CD4-positive, alpha-beta memory T cell (primary cell): Measurements from ENCODE around the gene TBX4. TPM values are rescaled to one million over a fixed set of nuclear protein-coding genes. Genes with fewer than 3 reads are reported as not detected.

Source experiments
- CTCF ChIA-PET: fragments of 350-600 bp; sonication (Branson Sonifier 250); formaldehyde crosslinking; loops from one replicate; lab custom pipeline; 2021; ENCODE audit warnings: inconsistent platforms; ENCODE audit not compliant: partially characterized antibody; lab: Charles Lee
- POLR2A ChIA-PET: fragments of 350-600 bp; sonication (Branson Sonifier 250); formaldehyde crosslinking; loops from one replicate; lab custom pipeline; 2021; ENCODE audit not compliant: partially characterized antibody; lab: Charles Lee
- DNase-seq, 5 donors: peaks; one replicate each; pipeline versions ENCODE4 v3.0.0 to v3.0.0-alpha.2; 2020 to 2022; ENCODE audit warnings: mixed read lengths in 1 of 5
- H3K27ac ChIP-seq: one replicate; pipeline ENCODE4 v1.7.0; 2013; ENCODE audit warnings: low read depth, low read length
- H3K27me3 ChIP-seq: 2 replicates; pipeline ENCODE4 v1.7.0; 2013; ENCODE audit warnings: mild to moderate bottlenecking, low read length, moderate library complexity; ENCODE audit not compliant: insufficient read depth
- H3K36me3 ChIP-seq: 2 replicates; pipeline ENCODE4 v1.7.0; 2013; ENCODE audit warnings: mild to moderate bottlenecking, low read length, moderate library complexity; ENCODE audit not compliant: insufficient read depth
- H3K4me1 ChIP-seq: 2 replicates; pipeline ENCODE4 v1.7.0; 2013; ENCODE audit warnings: mild to moderate bottlenecking, low read length, moderate library complexity; ENCODE audit not compliant: insufficient read depth
- H3K4me3 ChIP-seq, 2 donors: one replicate each; pipeline ENCODE4 v1.7.0; 2013; ENCODE audit warnings: low read length in 2 of 2, mild to moderate bottlenecking in 1 of 2
- H3K9me3 ChIP-seq, 2 donors: one replicate each; pipeline ENCODE4 v1.7.0; 2013; ENCODE audit warnings: low read length in 2 of 2, control low read depth in 1 of 2; ENCODE audit not compliant: control insufficient read depth in 1 of 2
- H3K27ac Mint-ChIP-seq, 7 donors: one replicate each; pipeline ENCODE4 v1.8.0; 2020 to 2021; ENCODE audit warnings: mixed read lengths in 7 of 7, mild to moderate bottlenecking in 6 of 7, inconsistent platforms in 3 of 7, moderate library complexity in 3 of 7
- H3K27me3 Mint-ChIP-seq, 2 donors: one replicate each; pipeline ENCODE4 v1.8.0; 2020 to 2021; ENCODE audit warnings: mixed read lengths in 2 of 2
- H3K36me3 Mint-ChIP-seq, 2 donors: one replicate each; pipeline ENCODE4 v1.8.0; 2020 to 2021; ENCODE audit warnings: mixed read lengths in 2 of 2, inconsistent platforms in 1 of 2, mild to moderate bottlenecking in 1 of 2
- H3K4me1 Mint-ChIP-seq, 4 donors: one replicate each; pipeline ENCODE4 v1.8.0; 2020 to 2021; ENCODE audit warnings: mixed read lengths in 4 of 4, mild to moderate bottlenecking in 1 of 4
- H3K4me3 Mint-ChIP-seq, 8 donors: one replicate each; pipeline ENCODE4 v1.8.0; 2020 to 2021; ENCODE audit warnings: mixed read lengths in 8 of 8, mild to moderate bottlenecking in 7 of 8, moderate library complexity in 6 of 8, inconsistent platforms in 3 of 8
- H3K9me3 Mint-ChIP-seq, 8 donors: one replicate each; pipeline ENCODE4 v1.8.0; 2020 to 2021; ENCODE audit warnings: mixed read lengths in 8 of 8, mild to moderate bottlenecking in 5 of 8, inconsistent platforms in 3 of 8, moderate library complexity in 1 of 8
- intact Hi-C: fragments of 100-400 bp; cut with micrococcal nuclease; formaldehyde crosslinking; loops from one replicate; pipeline ENCODE4 v1.15.1; 2023
- polyA plus RNA-seq, 2 donors: library from polyadenylated mRNA; unstranded; fragments of 300-500 nt; fragmentation: Illumina TruSeq; gene quantifications; one replicate each; pipeline ENCODE4 v1.2.3, GENCODE V29; 2021
- total RNA-seq, 2 experiments: library from RNA; stranded (reverse); gene quantifications; one replicate each; pipeline ENCODE4 v1.2.3, GENCODE V29; 2021

TBX4 gene
- total and polyA plus RNA-seq, 4 experiments from 2014 or later, result not detected

GRCh38 chr17:61481421-61481820, 29.2 kb downstream of the TBX4 start:
- H3K27me3 Mint-ChIP-seq, result peaks cover 1 to 5% of the 10 kb centered on the region in 2 donors
- intact Hi-C loops, result no loop called here
- POLR2A ChIA-PET, result no interaction called here
- no peak overlapping the region for H3K27ac Mint-ChIP-seq
- H3K36me3 Mint-ChIP-seq, result no peaks in the 10 kb centered on the region
- Histone ChIP-seq H3K27me3 (no peaks in the 10 kb centered on the region), H3K36me3 (no peaks in the 10 kb centered on the region), H3K4me1 (no peaks in the 10 kb centered on the region), H3K27ac (no peak overlapping the region), H3K4me3 (no peak overlapping the region), H3K9me3 (no peaks in the 10 kb centered on the region)
- DNase-seq, result no peak
- no peak overlapping the region for H3K4me3 Mint-ChIP-seq
- H3K4me1 Mint-ChIP-seq, result no peaks in the 10 kb centered on the region
- H3K9me3 Mint-ChIP-seq, result no peaks in the 10 kb centered on the region
- CTCF ChIA-PET, result no interaction called here

- no peak overlapping the region for H3K4me3 Mint-ChIP-seq
- no peaks in the 10 kb centered on the region for H3K9me3 Mint-ChIP-seq
- ChIA-PET CTCF (no interaction called here), POLR2A (no interaction called here)
- Histone ChIP-seq H3K9me3 (no peaks in the 10 kb centered on the region), H3K36me3 (no peaks in the 10 kb centered on the region), H3K27me3 (no peaks in the 10 kb centered on the region), H3K4me3 (no peak overlapping the region), H3K27ac (no peak overlapping the region), H3K4me1 (no peaks in the 10 kb centered on the region)
- H3K36me3 Mint-ChIP-seq, result no peaks in the 10 kb centered on the region
- intact Hi-C loops, result no loop called here
- peaks cover 2 to 5% of the 10 kb centered on the region in 2 donors for H3K27me3 Mint-ChIP-seq
- no peaks in the 10 kb centered on the region for H3K4me1 Mint-ChIP-seq
- H3K27ac Mint-ChIP-seq, result no peak overlapping the region
- no peak for DNase-seq
These were observed 30.2 kb downstream of the TBX4 start for GRCh38 chr17:61482467-61482866.

GRCh38 chr17:61483778-61484116, 31.5 kb downstream of the TBX4 start:
- no peak for DNase-seq
- Histone ChIP-seq H3K9me3 (no peaks in the 10 kb centered on the region), H3K27me3 (no peaks in the 10 kb centered on the region), H3K36me3 (no peaks in the 10 kb centered on the region), H3K4me3 (no peak overlapping the region), H3K27ac (no peak overlapping the region), H3K4me1 (no peaks in the 10 kb centered on the region)
- no peaks in the 10 kb centered on the region for H3K9me3 Mint-ChIP-seq
- CTCF ChIA-PET, result no interaction called here
- H3K27ac Mint-ChIP-seq, result no peak overlapping the region
- H3K27me3 Mint-ChIP-seq, result peaks cover 5% of the 10 kb centered on the region in 2 donors
- no peaks in the 10 kb centered on the region for H3K4me1 Mint-ChIP-seq
- POLR2A ChIA-PET, result interaction anchor here (1.1 kb wide), 1 partner anchor 11 kb away, joined by 4 read pairs; no protein-coding TSS in a partner anchor
- no peaks in the 10 kb centered on the region for H3K36me3 Mint-ChIP-seq
- H3K4me3 Mint-ChIP-seq, result no peak overlapping the region
- intact Hi-C loops, result no loop called here

GRCh38 chr17:61484174-61484573, 32.0 kb downstream of the TBX4 start:
- CTCF ChIA-PET, result no interaction called here
- no peaks in the 10 kb centered on the region for H3K36me3 ChIP-seq
- intact Hi-C loops, result no loop called here
- no peak overlapping the region for H3K27ac ChIP-seq
- POLR2A ChIA-PET, result interaction anchor here (1.1 kb wide), 1 partner anchor 10 kb away, joined by 4 read pairs; no protein-coding TSS in a partner anchor
- DNase-seq, result no peak
- no peak overlapping the region for H3K4me3 Mint-ChIP-seq
- H3K4me1 ChIP-seq, result no peaks in the 10 kb centered on the region
- H3K9me3 ChIP-seq, result no peaks in the 10 kb centered on the region
- H3K36me3 Mint-ChIP-seq, result no peaks in the 10 kb centered on the region
- no peak overlapping the region for H3K4me3 ChIP-seq
- H3K9me3 Mint-ChIP-seq, result no peaks in the 10 kb centered on the region
- no peaks in the 10 kb centered on the region for H3K4me1 Mint-ChIP-seq
- no peaks in the 10 kb centered on the region for H3K27me3 ChIP-seq
- H3K27me3 Mint-ChIP-seq, result peaks cover 5% of the 10 kb centered on the region in 2 donors
- H3K27ac Mint-ChIP-seq, result no peak overlapping the region

- intact Hi-C loops, result no loop called here
- DNase-seq, result no peak
- H3K27ac ChIP-seq, result no peak overlapping the region
- no peaks in the 10 kb centered on the region for H3K4me1 Mint-ChIP-seq
- H3K9me3 ChIP-seq, result no peaks in the 10 kb centered on the region
- ChIA-PET CTCF (no interaction called here), POLR2A (no interaction called here)
- H3K9me3 Mint-ChIP-seq, result no peaks in the 10 kb centered on the region
- H3K36me3 Mint-ChIP-seq, result no peaks in the 10 kb centered on the region
- no peaks in the 10 kb centered on the region for H3K36me3 ChIP-seq
- H3K4me3 Mint-ChIP-seq, result no peak overlapping the region
- H3K27ac Mint-ChIP-seq, result no peak overlapping the region
- no peaks in the 10 kb centered on the region for H3K4me1 ChIP-seq
- no peak overlapping the region for H3K4me3 ChIP-seq
- H3K27me3 Mint-ChIP-seq, result peaks cover 3 to 5% of the 10 kb centered on the region in 2 donors
- no peaks in the 10 kb centered on the region for H3K27me3 ChIP-seq
These were observed 33.0 kb downstream of the TBX4 start for GRCh38 chr17:61485067-61485775.

- Mint-ChIP-seq H3K4me3 (no peak overlapping the region), H3K36me3 (no peaks in the 10 kb centered on the region), H3K27me3 (peaks cover 3 to 5% of the 10 kb centered on the region in 2 donors), H3K9me3 (no peaks in the 10 kb centered on the region), H3K27ac (no peak overlapping the region), H3K4me1 (no peaks in the 10 kb centered on the region)
- intact Hi-C loops, result no loop called here
- Histone ChIP-seq H3K9me3 (no peaks in the 10 kb centered on the region), H3K36me3 (no peaks in the 10 kb centered on the region), H3K27me3 (no peaks in the 10 kb centered on the region), H3K4me1 (no peaks in the 10 kb centered on the region), H3K4me3 (no peak overlapping the region), H3K27ac (no peak overlapping the region)
- DNase-seq, result no peak
- ChIA-PET CTCF (no interaction called here), POLR2A (no interaction called here)
These were observed 34.2 kb downstream of the TBX4 start for GRCh38 chr17:61486135-61487120.

GRCh38 chr17:61487161-61487988, 35.2 kb downstream of the TBX4 start:
- CTCF ChIA-PET, result no interaction called here
- peaks cover 3 to 5% of the 10 kb centered on the region in 2 donors for H3K27me3 Mint-ChIP-seq
- no peaks in the 10 kb centered on the region for H3K9me3 Mint-ChIP-seq
- Histone ChIP-seq H3K36me3 (no peaks in the 10 kb centered on the region), H3K27ac (no peak overlapping the region), H3K4me3 (no peak overlapping the region), H3K9me3 (no peaks in the 10 kb centered on the region), H3K27me3 (no peaks in the 10 kb centered on the region), H3K4me1 (no peaks in the 10 kb centered on the region)
- no peak overlapping the region for H3K27ac Mint-ChIP-seq
- H3K4me1 Mint-ChIP-seq, result no peaks in the 10 kb centered on the region
- intact Hi-C loops, result no loop called here
- POLR2A ChIA-PET, result no interaction called here
- DNase-seq, result no peak
- no peak overlapping the region for H3K4me3 Mint-ChIP-seq
- H3K36me3 Mint-ChIP-seq, result no peaks in the 10 kb centered on the region
